Measurements from ENCODE around the gene LYRM9.
"Not testable (repeated sequence)": the region's sequence is repeated elsewhere in the genome, so short reads cannot be mapped to it uniquely, and the experiment has no call there.

Gene LYRM9

DNA sequence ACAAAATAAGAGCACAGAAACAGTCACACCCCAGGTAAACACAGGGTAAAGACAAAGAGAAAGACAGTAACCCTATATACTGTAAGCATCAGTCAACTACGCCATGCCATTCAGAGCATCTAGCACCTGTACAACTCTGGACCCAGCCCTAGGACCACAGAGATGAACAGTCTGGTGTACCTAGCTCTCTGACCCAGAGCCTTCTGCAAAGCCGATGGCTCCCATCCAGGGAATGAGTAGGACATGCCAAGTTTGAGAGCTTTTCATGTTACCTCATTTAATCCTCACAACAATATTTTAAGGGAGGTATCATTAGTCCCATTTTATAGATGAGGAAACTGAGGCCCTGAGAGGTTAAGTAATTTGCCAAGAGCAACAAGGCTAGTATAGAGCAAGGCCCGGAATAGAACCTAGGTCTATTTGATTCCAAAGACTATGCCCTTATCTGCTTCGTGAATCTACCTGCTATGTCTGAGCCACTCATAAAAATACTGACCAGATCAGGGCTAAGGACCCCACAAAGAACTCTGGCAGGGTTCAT, 3.4 kb downstream of the LYRM9 start:
- no peaks in the 10 kb centered on the region for H3K9me3 ChIP-seq (ENCODE audit: control insufficient read depth, insufficient read depth, low read depth, low read length)
- H3K27ac ChIP-seq (ENCODE audit: extremely low read depth, low read depth, low read length), result no peak overlapping the region
- CTCF ChIA-PET, result interaction anchor here (0.6 to 6.5 kb wide), 5 partner anchors 10 to 397 kb away, joined by 3 to 54 read pairs (median 3); no protein-coding TSS in a partner anchor
- POLR2A ChIA-PET, result no interaction called here
- no peaks in the 10 kb centered on the region for H3K36me3 ChIP-seq (ENCODE audit: control insufficient read depth in 2 of 2, insufficient read depth in 1 of 2, low read length in 2 of 2)
- no peak for TF ChIP-seq ZSCAN23 (tag by site-specific recombination; IDR thresholded peaks at IDR 0.05)
- no peak for TF ChIP-seq ZNF473 (tag by site-specific recombination; IDR thresholded peaks at IDR 0.05)
- no peak for TF ChIP-seq ZNF132 (tag by site-specific recombination; IDR thresholded peaks at IDR 0.05; ENCODE audit: borderline replicate concordance)
- TF ChIP-seq, protein P1, sequence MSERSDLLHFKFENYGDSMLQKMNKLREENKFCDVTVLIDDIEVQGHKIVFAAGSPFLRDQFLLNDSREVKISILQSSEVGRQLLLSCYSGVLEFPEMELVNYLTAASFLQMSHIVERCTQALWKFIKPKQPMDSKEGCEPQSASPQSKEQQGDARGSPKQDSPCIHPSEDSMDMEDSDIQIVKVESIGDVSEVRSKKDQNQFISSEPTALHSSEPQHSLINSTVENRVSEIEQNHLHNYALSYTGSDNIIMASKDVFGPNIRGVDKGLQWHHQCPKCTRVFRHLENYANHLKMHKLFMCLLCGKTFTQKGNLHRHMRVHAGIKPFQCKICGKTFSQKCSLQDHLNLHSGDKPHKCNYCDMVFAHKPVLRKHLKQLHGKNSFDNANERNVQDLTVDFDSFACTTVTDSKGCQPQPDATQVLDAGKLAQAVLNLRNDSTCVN (tag by site-specific recombination; optimal IDR thresholded peaks at IDR 0.05), result no peak
- TF ChIP-seq ZFP41 (tag by site-specific recombination; IDR thresholded peaks at IDR 0.05; ENCODE audit: borderline replicate concordance), result no peak
- no peak for TF ChIP-seq ZNF558 (tag by site-specific recombination; IDR thresholded peaks at IDR 0.05)
- no peak for TF ChIP-seq ZNF571 (tag by site-specific recombination; IDR thresholded peaks at IDR 0.05)
- TF ChIP-seq, protein P2, sequence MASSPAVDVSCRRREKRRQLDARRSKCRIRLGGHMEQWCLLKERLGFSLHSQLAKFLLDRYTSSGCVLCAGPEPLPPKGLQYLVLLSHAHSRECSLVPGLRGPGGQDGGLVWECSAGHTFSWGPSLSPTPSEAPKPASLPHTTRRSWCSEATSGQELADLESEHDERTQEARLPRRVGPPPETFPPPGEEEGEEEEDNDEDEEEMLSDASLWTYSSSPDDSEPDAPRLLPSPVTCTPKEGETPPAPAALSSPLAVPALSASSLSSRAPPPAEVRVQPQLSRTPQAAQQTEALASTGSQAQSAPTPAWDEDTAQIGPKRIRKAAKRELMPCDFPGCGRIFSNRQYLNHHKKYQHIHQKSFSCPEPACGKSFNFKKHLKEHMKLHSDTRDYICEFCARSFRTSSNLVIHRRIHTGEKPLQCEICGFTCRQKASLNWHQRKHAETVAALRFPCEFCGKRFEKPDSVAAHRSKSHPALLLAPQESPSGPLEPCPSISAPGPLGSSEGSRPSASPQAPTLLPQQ (tag by site-specific recombination; IDR thresholded peaks at IDR 0.05), result no peak
- TF ChIP-seq, protein P3, sequence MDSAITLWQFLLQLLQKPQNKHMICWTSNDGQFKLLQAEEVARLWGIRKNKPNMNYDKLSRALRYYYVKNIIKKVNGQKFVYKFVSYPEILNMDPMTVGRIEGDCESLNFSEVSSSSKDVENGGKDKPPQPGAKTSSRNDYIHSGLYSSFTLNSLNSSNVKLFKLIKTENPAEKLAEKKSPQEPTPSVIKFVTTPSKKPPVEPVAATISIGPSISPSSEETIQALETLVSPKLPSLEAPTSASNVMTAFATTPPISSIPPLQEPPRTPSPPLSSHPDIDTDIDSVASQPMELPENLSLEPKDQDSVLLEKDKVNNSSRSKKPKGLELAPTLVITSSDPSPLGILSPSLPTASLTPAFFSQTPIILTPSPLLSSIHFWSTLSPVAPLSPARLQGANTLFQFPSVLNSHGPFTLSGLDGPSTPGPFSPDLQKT (IDR thresholded peaks at IDR 0.05; ENCODE audit: borderline replicate concordance, low read depth, low read length), result no peak
- TF ChIP-seq ZNF169 (tag by site-specific recombination; IDR thresholded peaks at IDR 0.05), result no peak
- no peak for TF ChIP-seq ZNF114 (tag by site-specific recombination; IDR thresholded peaks at IDR 0.05)
- no peak for TF ChIP-seq SP2 (tag by site-specific recombination; IDR thresholded peaks at IDR 0.05)
- TF ChIP-seq ZNF112 (tag by site-specific recombination; IDR thresholded peaks at IDR 0.05), result no peak
- no peak overlapping the region for H3K4me3 ChIP-seq (ENCODE audit: low read depth, low read length)
- H3K4me1 ChIP-seq (ENCODE audit: control insufficient read depth, insufficient read depth, low read length), result no peaks in the 10 kb centered on the region

DNA sequence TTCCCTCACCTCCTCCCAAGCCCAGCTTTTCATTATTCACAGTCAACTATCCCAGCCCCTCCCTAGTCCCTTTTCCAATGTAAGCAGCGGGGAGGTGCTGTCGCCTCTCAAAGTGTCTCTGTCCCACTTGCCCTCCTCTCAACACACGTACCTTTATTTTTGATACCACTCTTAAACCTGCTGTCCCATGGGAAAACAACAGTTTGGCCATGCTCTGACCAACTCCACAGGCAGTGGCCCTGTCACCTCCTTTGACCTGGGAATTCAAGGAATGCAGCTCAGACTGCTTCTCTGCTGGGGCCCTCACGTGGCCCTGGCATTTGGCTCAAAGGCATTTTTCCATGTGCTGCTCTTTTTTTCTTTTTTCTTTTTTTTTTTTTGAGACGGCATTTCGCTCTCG, 4.2 kb downstream of the LYRM9 start:
- ChIA-PET POLR2A (no interaction called here), CTCF (interaction anchor here (0.5 to 6.5 kb wide), 5 partner anchors 9 to 396 kb away, joined by 3 to 54 read pairs (median 4); no protein-coding TSS in a partner anchor)
- TF ChIP-seq ZNF354C (tag by site-specific recombination; IDR thresholded peaks at IDR 0.05; ENCODE audit: borderline replicate concordance, low read depth), result no peak
- no peak for TF ChIP-seq ZNF777 (tag by site-specific recombination; IDR thresholded peaks at IDR 0.05; ENCODE audit: borderline replicate concordance)
- no peak for TF ChIP-seq ZNF76 (tag by site-specific recombination; IDR thresholded peaks at IDR 0.05; ENCODE audit: borderline replicate concordance, low read depth)
- no peak for TF ChIP-seq ZNF121 (tag by site-specific recombination; IDR thresholded peaks at IDR 0.05)
- no peak for TF ChIP-seq WT1 (tag by site-specific recombination; IDR thresholded peaks at IDR 0.05)
- no peak for TF ChIP-seq REPIN1 (tag by site-specific recombination; IDR thresholded peaks at IDR 0.05; ENCODE audit: low read depth)
- Histone ChIP-seq H3K4me1 (ENCODE audit: control insufficient read depth, insufficient read depth, low read length) (no peaks in the 10 kb centered on the region), H3K9me3 (ENCODE audit: control insufficient read depth, insufficient read depth, low read depth, low read length) (no peaks in the 10 kb centered on the region), H3K4me3 (ENCODE audit: low read depth, low read length) (no peak overlapping the region), H3K36me3 (ENCODE audit: control insufficient read depth in 2 of 2, insufficient read depth in 1 of 2, low read length in 2 of 2) (no peaks in the 10 kb centered on the region), H3K27ac (ENCODE audit: extremely low read depth, low read depth, low read length) (no peak overlapping the region)

DNA sequence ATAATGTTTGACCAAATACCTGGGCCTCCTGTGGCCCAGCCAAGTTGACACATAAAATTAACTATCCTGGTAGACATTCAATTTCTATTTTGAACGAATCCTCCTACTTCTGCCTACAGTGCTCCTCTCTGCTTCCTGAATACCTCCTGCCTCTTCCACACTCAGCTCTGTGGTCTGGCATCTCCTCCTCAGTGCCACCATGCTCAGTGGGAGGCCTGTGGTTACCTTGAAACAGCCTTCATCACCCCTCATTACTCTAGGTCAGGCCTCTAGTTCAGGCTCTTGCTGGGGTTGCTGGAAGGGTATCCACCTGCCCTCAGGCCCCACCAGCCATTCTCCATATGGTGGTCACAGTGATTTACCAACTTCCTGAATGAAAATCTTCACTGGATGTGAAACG, 5.1 kb downstream of the LYRM9 start:
- no peaks in the 10 kb centered on the region for H3K9me3 ChIP-seq (ENCODE audit: control insufficient read depth, insufficient read depth, low read depth, low read length)
- no peaks in the 10 kb centered on the region for H3K4me1 ChIP-seq (ENCODE audit: control insufficient read depth, insufficient read depth, low read length)
- H3K4me3 ChIP-seq (ENCODE audit: low read depth, low read length), result no peak overlapping the region
- H3K27ac ChIP-seq (ENCODE audit: extremely low read depth, low read depth, low read length), result no peak overlapping the region
- no peak for TF ChIP-seq SETDB1 (IDR thresholded peaks at IDR 0.05; ENCODE audit: insufficient read length, low read length)
- TF ChIP-seq GLIS1 (tag by site-specific recombination; IDR thresholded peaks at IDR 0.05), result peak; percentile 45
- TF ChIP-seq HOXC10 (CRISPR knock-in tag; IDR thresholded peaks at IDR 0.05), result no peak
- TF ChIP-seq, protein P4, sequence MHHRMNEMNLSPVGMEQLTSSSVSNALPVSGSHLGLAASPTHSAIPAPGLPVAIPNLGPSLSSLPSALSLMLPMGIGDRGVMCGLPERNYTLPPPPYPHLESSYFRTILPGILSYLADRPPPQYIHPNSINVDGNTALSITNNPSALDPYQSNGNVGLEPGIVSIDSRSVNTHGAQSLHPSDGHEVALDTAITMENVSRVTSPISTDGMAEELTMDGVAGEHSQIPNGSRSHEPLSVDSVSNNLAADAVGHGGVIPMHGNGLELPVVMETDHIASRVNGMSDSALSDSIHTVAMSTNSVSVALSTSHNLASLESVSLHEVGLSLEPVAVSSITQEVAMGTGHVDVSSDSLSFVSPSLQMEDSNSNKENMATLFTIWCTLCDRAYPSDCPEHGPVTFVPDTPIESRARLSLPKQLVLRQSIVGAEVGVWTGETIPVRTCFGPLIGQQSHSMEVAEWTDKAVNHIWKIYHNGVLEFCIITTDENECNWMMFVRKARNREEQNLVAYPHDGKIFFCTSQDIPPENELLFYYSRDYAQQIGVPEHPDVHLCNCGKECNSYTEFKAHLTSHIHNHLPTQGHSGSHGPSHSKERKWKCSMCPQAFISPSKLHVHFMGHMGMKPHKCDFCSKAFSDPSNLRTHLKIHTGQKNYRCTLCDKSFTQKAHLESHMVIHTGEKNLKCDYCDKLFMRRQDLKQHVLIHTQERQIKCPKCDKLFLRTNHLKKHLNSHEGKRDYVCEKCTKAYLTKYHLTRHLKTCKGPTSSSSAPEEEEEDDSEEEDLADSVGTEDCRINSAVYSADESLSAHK (tag by site-specific recombination; IDR thresholded peaks at IDR 0.05), result peak; percentile 74
- ChIA-PET CTCF (interaction anchor here (0.6 to 1.1 kb wide), 2 partner anchors 7 to 8 kb away, joined by 3 to 9 read pairs; no protein-coding TSS in a partner anchor), POLR2A (no interaction called here)
- H3K36me3 ChIP-seq (ENCODE audit: control insufficient read depth in 2 of 2, insufficient read depth in 1 of 2, low read length in 2 of 2), result no peaks in the 10 kb centered on the region

DNA sequence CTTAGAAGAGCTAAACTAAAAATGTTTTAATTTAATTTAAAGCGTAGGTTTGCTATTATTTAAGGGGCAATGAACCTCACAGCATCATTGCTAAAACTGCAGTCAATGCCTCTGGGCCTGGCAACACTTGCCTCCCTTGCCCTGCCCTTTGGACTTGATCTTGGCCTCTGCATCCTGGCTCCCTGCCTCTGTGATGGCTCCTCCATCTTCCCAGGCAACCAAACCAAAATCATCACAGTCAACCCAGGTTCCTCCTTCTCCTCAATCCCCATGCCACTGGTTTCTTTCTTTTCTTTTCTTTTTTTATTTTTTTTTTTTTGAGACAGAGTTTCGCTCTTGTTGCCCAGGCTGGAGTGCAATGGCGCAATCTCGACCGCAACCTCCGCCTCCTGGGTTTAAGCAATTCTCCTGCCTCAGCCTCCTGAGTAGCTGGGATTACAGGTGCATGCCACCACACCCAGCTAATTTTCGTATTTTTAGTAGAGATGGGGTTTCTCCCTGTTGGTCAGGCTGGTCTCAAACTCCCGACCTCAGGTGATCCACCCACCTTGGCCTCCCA, 6.7 kb downstream of the LYRM9 start:
- CTCF ChIA-PET, result interaction anchor here (0.8 to 12.7 kb wide), 3 partner anchors 81 to 365 kb away, joined by 3 to 327 read pairs (median 4); partner anchors contain the start of gene NOS2
- H3K4me1 ChIP-seq (ENCODE audit: control insufficient read depth, insufficient read depth, low read length); H3K9me3 ChIP-seq (ENCODE audit: control insufficient read depth, insufficient read depth, low read depth, low read length); H3K27ac ChIP-seq (ENCODE audit: extremely low read depth, low read depth, low read length); POLR2A ChIA-PET; H3K36me3 ChIP-seq (ENCODE audit: control insufficient read depth in 2 of 2, insufficient read depth in 1 of 2, low read length in 2 of 2); H3K4me3 ChIP-seq (ENCODE audit: low read depth, low read length): not testable (repeated sequence)

Measured in HEK293 (cell line).